ENCODE measurements around the gene ODF2.
A peak's percentile ranks its signal among the peaks of the same experiment; 100 is the strongest.

The ODF2 gene

GRCh38 chr9:128523199-128523925, 67.6 kb downstream of the ODF2 start:
- H3K9me3 ChIP-seq, result no peaks in the 10 kb centered on the region
- DNase-seq, result peak; percentile 90
- peaks cover 18% of the 10 kb centered on the region for H3K36me3 ChIP-seq
- no peak for TF ChIP-seq CTCF (IDR thresholded peaks at IDR 0.05; ENCODE audit: low read depth, low read length)
- no peaks in the 10 kb centered on the region for H3K27me3 ChIP-seq
- peaks cover 6% of the 10 kb centered on the region for H3K4me1 ChIP-seq
- peak overlapping the region; percentile 23; the same call in 1 of the 2 replicates for H3K4me3 ChIP-seq (ENCODE audit: low read depth, low read length)

GRCh38 chr9:128526720-128527119, 70.9 kb downstream of the ODF2 start:
- Histone ChIP-seq H3K36me3 (peaks cover 24% of the 10 kb centered on the region), H3K4me3 (ENCODE audit: low read depth, low read length) (no peak overlapping the region), H3K27me3 (no peaks in the 10 kb centered on the region; the same call in 1 of the 2 replicates)

GRCh38 chr9:128528445-128529160, 72.8 kb downstream of the ODF2 start:
- H3K27me3 ChIP-seq, result no peaks in the 10 kb centered on the region; the same call in 1 of the 2 replicates
- H3K4me1 ChIP-seq, result no peaks in the 10 kb centered on the region; the same call in none of the 2 replicates
- no peak for TF ChIP-seq CTCF (IDR thresholded peaks at IDR 0.05; ENCODE audit: low read depth, low read length)
- no peak overlapping the region for H3K4me3 ChIP-seq (ENCODE audit: low read depth, low read length)
- H3K9me3 ChIP-seq, result no peaks in the 10 kb centered on the region
- no peak for DNase-seq
- H3K36me3 ChIP-seq, result peaks cover 23% of the 10 kb centered on the region

More at GRCh38 chr9:128526720-128527119, 70.9 kb downstream of the ODF2 start:
- Histone ChIP-seq H3K4me1 (peaks cover 6% of the 10 kb centered on the region), H3K9me3 (no peaks in the 10 kb centered on the region)
- no peak for DNase-seq
- TF ChIP-seq CTCF (IDR thresholded peaks at IDR 0.05; ENCODE audit: low read depth, low read length), result no peak

- no peak for TF ChIP-seq CTCF (IDR thresholded peaks at IDR 0.05; ENCODE audit: low read depth, low read length)
- Histone ChIP-seq H3K27me3 (no peaks in the 10 kb centered on the region; the same call in 1 of the 2 replicates), H3K4me1 (no peaks in the 10 kb centered on the region; the same call in 1 of the 2 replicates)
These were observed 73.4 kb downstream of the ODF2 start for GRCh38 chr9:128529191-128529590.

GRCh38 chr9:128532581-128532980, 76.8 kb downstream of the ODF2 start:
- no peak for DNase-seq
- Histone ChIP-seq H3K4me1 (no peaks in the 10 kb centered on the region), H3K4me3 (ENCODE audit: low read depth, low read length) (no peak overlapping the region), H3K9me3 (no peaks in the 10 kb centered on the region), H3K36me3 (peaks cover 9% of the 10 kb centered on the region), H3K27me3 (no peaks in the 10 kb centered on the region; the same call in 1 of the 2 replicates)
- TF ChIP-seq CTCF (IDR thresholded peaks at IDR 0.05; ENCODE audit: low read depth, low read length), result no peak

More at GRCh38 chr9:128529191-128529590, 73.4 kb downstream of the ODF2 start:
- Histone ChIP-seq H3K4me3 (ENCODE audit: low read depth, low read length) (no peak overlapping the region), H3K9me3 (no peaks in the 10 kb centered on the region), H3K36me3 (peaks cover 23% of the 10 kb centered on the region)
- no peak for DNase-seq
